ENCODE data around the gene PPP1R3C.

GRCh38 chr10:91603931-91604331 is 28.9 kb downstream of the PPP1R3C start:
- TF ChIP-seq YY1 (IDR thresholded peaks at IDR 0.05) (no peak), CTCF (IDR thresholded peaks at IDR 0.05; ENCODE audit: low read depth, low read length, missing input control) (no peak), ZBTB33 (IDR thresholded peaks at IDR 0.05) (no peak), GABPA (IDR thresholded peaks at IDR 0.05 in 1 of 2, conservative IDR thresholded peaks at IDR 0.05 in 1 of 2) (no peak), NR2F2 (IDR thresholded peaks at IDR 0.05) (no peak), REST (IDR thresholded peaks at IDR 0.05) (no peak), MAX (IDR thresholded peaks at IDR 0.05) (no peak), RAD21 (IDR thresholded peaks at IDR 0.05) (no peak), ATF3 (IDR thresholded peaks at IDR 0.05) (no peak), TAF1 (conservative IDR thresholded peaks at IDR 0.05) (no peak), JUND (IDR thresholded peaks at IDR 0.05) (no peak), EGR1 (IDR thresholded peaks at IDR 0.05; ENCODE audit: low read depth in 2 of 2) (no peak), SP1 (IDR thresholded peaks at IDR 0.05) (peak; percentile 68), HNF4A (conservative IDR thresholded peaks at IDR 0.05) (peak in 1 of 2 donors; percentile 21)
